IMR-90 (cell line): ENCODE measurements around the gene ZFP2. TPM values are rescaled to one million over a fixed set of nuclear protein-coding genes. Genes with fewer than 3 reads are reported as not detected.

Experiments
- ATAC-seq: fragments of 200-7000 bp; cut with Tn5 transposase; 2 replicates; pipeline ENCODE4 v1.9.1; 2020; ENCODE audit warnings: low read depth, mild to moderate bottlenecking, moderate library complexity
- BruUV-seq: library from RNA; stranded (reverse); fragments of 400-500 nt; replicated peaks from 2 replicates; lab custom pipeline; 2021; lab: Mats Ljungman, UMichigan
- CTCF ChIA-PET: fragments of 300-600 bp; formaldehyde crosslinking; extraction: SDS; loops from one replicate; lab custom pipeline; 2021; ENCODE audit warnings: antibody characterized with exemption; lab: Yijun Ruan, JAX
- POLR2A ChIA-PET: fragments of 300-600 bp; sonication (Branson Sonifier 250); formaldehyde crosslinking; loops from one replicate; lab custom pipeline; 2022; ENCODE audit warnings: antibody characterized with exemption; ENCODE audit not compliant: unreplicated experiment; lab: Charles Lee
- DNase-seq: peaks from one replicate; pipeline ENCODE4 v3.0.0; 2013
- H2AFZ ChIP-seq: replicated peaks from 2 replicates; pipeline ENCODE3; 2013; ENCODE audit warnings: low read length, mild to moderate bottlenecking; ENCODE audit not compliant: poor library complexity
- H2AK5ac ChIP-seq: 2 replicates; pipeline ENCODE4 v1.6.1; 2013; ENCODE audit warnings: low read depth, low read length, inconsistent platforms
- H2AK9ac ChIP-seq: replicated peaks from 2 replicates; pipeline ENCODE3; 2013; ENCODE audit warnings: mild to moderate bottlenecking, low read depth, low read length, moderate library complexity; ENCODE audit not compliant: poor library complexity
- H2BK120ac ChIP-seq: 2 replicates; pipeline ENCODE4 v1.6.1; 2013; ENCODE audit warnings: low read depth, low read length, inconsistent platforms
- H2BK15ac ChIP-seq: 3 replicates; pipeline ENCODE4 v1.6.1; 2013; ENCODE audit warnings: low read depth, low read length, inconsistent platforms
- H2BK20ac ChIP-seq: 2 replicates; pipeline ENCODE4 v1.6.1; 2013; ENCODE audit warnings: low read depth, mild to moderate bottlenecking, inconsistent platforms, low read length, moderate library complexity
- H2BK5ac ChIP-seq: 2 replicates; pipeline ENCODE4 v1.6.1; 2013; ENCODE audit warnings: mild to moderate bottlenecking, low read depth, low read length, inconsistent platforms; ENCODE audit not compliant: poor library complexity, severe bottlenecking
- H3K14ac ChIP-seq: replicated peaks from 2 replicates; pipeline ENCODE4 v1.6.1; 2013; ENCODE audit warnings: low read depth, low read length, inconsistent platforms
- H3K18ac ChIP-seq: 2 replicates; pipeline ENCODE4 v1.6.1; 2013; ENCODE audit warnings: low read depth, low read length, control low read depth
- H3K23ac ChIP-seq: 2 replicates; pipeline ENCODE4 v1.6.1; 2013; ENCODE audit warnings: low read depth, low read length, inconsistent platforms
- H3K27ac ChIP-seq: 2 replicates; pipeline ENCODE4 v1.5.1; 2013; ENCODE audit warnings: mild to moderate bottlenecking, control low read depth, low read length; ENCODE audit not compliant: insufficient read depth
- H3K27me3 ChIP-seq: 2 replicates; pipeline ENCODE4 v1.6.1; 2013; ENCODE audit warnings: low read length; ENCODE audit not compliant: control insufficient read depth, insufficient read depth
- H3K36me3 ChIP-seq: 2 replicates; pipeline ENCODE4 v1.6.1; 2013; ENCODE audit warnings: low read length, mixed read lengths; ENCODE audit not compliant: control insufficient read depth, insufficient read depth
- H3K4ac ChIP-seq: 2 replicates; pipeline ENCODE4 v1.6.1; 2013; ENCODE audit warnings: low read depth, low read length, inconsistent platforms
- H3K4me1 ChIP-seq: 2 replicates; pipeline ENCODE4 v1.6.1; 2013; ENCODE audit warnings: low read length, mixed read lengths; ENCODE audit not compliant: control insufficient read depth, insufficient read depth
- H3K4me2 ChIP-seq: 2 replicates; pipeline ENCODE4 v1.6.1; 2013; ENCODE audit warnings: low read depth, mild to moderate bottlenecking, control low read depth, low read length, moderate library complexity
- H3K4me3 ChIP-seq: 2 replicates; pipeline ENCODE4 v1.5.1; 2013; ENCODE audit warnings: low read depth, mild to moderate bottlenecking, control low read depth, low read length, moderate library complexity; ENCODE audit not compliant: insufficient read depth
- H3K56ac ChIP-seq: 2 replicates; pipeline ENCODE4 v1.6.1; 2013; ENCODE audit warnings: low read length, inconsistent platforms; ENCODE audit not compliant: insufficient read depth; ENCODE audit errors: extremely low read depth
- H3K79me1 ChIP-seq, 2 experiments: 2 replicates each; pipeline ENCODE4 v1.6.1; 2013; ENCODE audit warnings: low read length in 2 of 2, inconsistent platforms in 1 of 2, low read depth in 1 of 2
- H3K9ac ChIP-seq: 2 replicates; pipeline ENCODE4 v1.6.1; 2013; ENCODE audit warnings: low read depth, low read length, control low read depth
- H3K9me1 ChIP-seq: 2 replicates; pipeline ENCODE4 v1.6.1; 2013; ENCODE audit warnings: low read length, inconsistent platforms; ENCODE audit not compliant: insufficient read depth
- H3K9me3 ChIP-seq: 2 replicates; pipeline ENCODE4 v1.6.1; 2013; ENCODE audit warnings: low read length; ENCODE audit not compliant: control insufficient read depth, insufficient read depth
- H4K20me1 ChIP-seq: 2 replicates; pipeline ENCODE4 v1.6.1; 2013; ENCODE audit warnings: low read length, inconsistent platforms; ENCODE audit not compliant: insufficient read depth
- H4K5ac ChIP-seq: 2 replicates; pipeline ENCODE4 v1.6.1; 2013; ENCODE audit warnings: mild to moderate bottlenecking, low read depth, low read length, control low read depth
- H4K8ac ChIP-seq, 2 experiments: 2 replicates each; pipeline ENCODE4 v1.6.1; 2013; ENCODE audit warnings: low read depth in 2 of 2, low read length in 2 of 2, control low read depth in 1 of 2, inconsistent platforms in 1 of 2
- H4K91ac ChIP-seq: 2 replicates; pipeline ENCODE4 v1.6.1; 2013; ENCODE audit warnings: low read depth, low read length, inconsistent platforms; ENCODE audit not compliant: insufficient read depth
- BHLHE40 ChIP-seq: fragments of 150-350 bp; IDR thresholded peaks from 2 replicates; pipeline ENCODE4 v1.6.1; 2016; ENCODE audit warnings: mild to moderate bottlenecking, low read depth, low read length
- CHD1 ChIP-seq: IDR thresholded peaks from 2 replicates; pipeline ENCODE4 v1.6.1; 2012; ENCODE audit warnings: low read depth, low read length, improper control_type of control experiment
- ELK1 ChIP-seq: fragments of 150-350 bp; IDR thresholded peaks from 2 replicates; pipeline ENCODE4 v1.6.1; 2016; ENCODE audit warnings: low read depth, mild to moderate bottlenecking, low read length, moderate library complexity, borderline replicate concordance
- MAZ ChIP-seq: IDR thresholded peaks from 2 replicates; pipeline ENCODE4 v1.6.1; 2012; ENCODE audit warnings: low read depth, mild to moderate bottlenecking, low read length, improper control_type of control experiment, moderate library complexity, borderline replicate concordance
- MXI1 ChIP-seq: IDR thresholded peaks from 2 replicates; pipeline ENCODE4 v1.6.1; 2012; ENCODE audit warnings: low read depth, mild to moderate bottlenecking, low read length, moderate library complexity, borderline replicate concordance
- POLR2A ChIP-seq: IDR thresholded peaks from 2 replicates; pipeline ENCODE4 v1.6.1; 2012; ENCODE audit warnings: mild to moderate bottlenecking, low read depth, low read length
- RCOR1 ChIP-seq: IDR thresholded peaks from 2 replicates; pipeline ENCODE4 v1.6.1; 2012; ENCODE audit warnings: mild to moderate bottlenecking, low read length, improper control_type of control experiment; ENCODE audit not compliant: insufficient replicate concordance
- RFX5 ChIP-seq: IDR thresholded peaks from 2 replicates; pipeline ENCODE4 v1.8.0; 2012; ENCODE audit warnings: low read depth, mild to moderate bottlenecking, low read length, moderate library complexity
- SMC3 ChIP-seq: fragments of 150-350 bp; IDR thresholded peaks from 2 replicates; pipeline ENCODE4 v1.6.1; 2016; ENCODE audit warnings: low read depth, mild to moderate bottlenecking, antibody characterized with exemption, low read length, moderate library complexity
- WGBS, 2 experiments: methylation state at CpG; one replicate each; pipeline versions ENCODE4 v1.1.5 to v1.1.7; 2013; ENCODE audit warnings: missing lambda C conversion rate in 2 of 2; ENCODE audit not compliant: insufficient read length in 1 of 2; ENCODE audit errors: extremely low coverage in 2 of 2; 5-methylcytosine and 5-hydroxymethylcytosine counted together
- dilution Hi-C: fragments of 300-500 bp; cut with HindIII; formaldehyde crosslinking; loops from one replicate; pipeline ENCODE4 v1.14.3; 2018; ENCODE audit warnings: low sequenced_read_pairs; ENCODE audit not compliant: unreplicated experiment
- in situ Hi-C: fragments of 300-500 bp; cut with MboI; formaldehyde crosslinking; loops from 3 replicates; pipeline ENCODE4 v1.14.3; 2019; ENCODE audit warnings: low sequenced_read_pairs, inconsistent platforms, mixed read lengths
- intact Hi-C: fragments of 100-400 bp; cut with micrococcal nuclease; formaldehyde crosslinking; loops from 2 replicates; pipeline ENCODE4 v1.10.0; 2022
- polyA plus RNA-seq, 3 experiments: library from polyadenylated mRNA; depleted of rRNA; stranded (reverse); fragments of >200 nt; gene quantifications; 2 replicates each; pipeline ENCODE4 v1.2.3, GENCODE V29; 2012; ENCODE audit warnings: low replicate concordance in 1 of 3
- total RNA-seq: library from RNA; depleted of rRNA; stranded (reverse); fragments of >200 nt; gene quantifications from 2 replicates; pipeline ENCODE4 v1.2.3, GENCODE V29; 2012; rRNA removed

The ZFP2 gene
- total and polyA plus RNA-seq, 2 of the 4 experiments (the other 2 are of a cell fraction): 0.18 to 0.19 TPM

GRCh38 chr5:178981381-178981780 lies 85.7 kb downstream of the ZFP2 start:
- H3K4me3 ChIP-seq: no peak overlapping the region
- H3K27me3 ChIP-seq: no peaks in the 10 kb centered on the region
- 58% methylated on average over 2 of the region's 15 CpGs; no CpG with 5 or more reads in 1 of the 2 experiments for WGBS, 2 experiments
- H4K20me1 ChIP-seq: no peaks in the 10 kb centered on the region
- TF ChIP-seq POLR2A (no peak), CHD1 (no peak), SMC3 (no peak), MXI1 (no peak), ELK1 (no peak), RCOR1 (no peak), MAZ (no peak), RFX5 (no peak), BHLHE40 (no peak)
- no peak overlapping the region for H2BK20ac ChIP-seq
- no peak overlapping the region for H4K8ac ChIP-seq
- H3K27ac ChIP-seq: no peak overlapping the region
- no peak overlapping the region for H2BK120ac ChIP-seq
- H3K4ac ChIP-seq: no peak overlapping the region
- no peaks in the 10 kb centered on the region for H3K4me1 ChIP-seq
- ChIA-PET POLR2A (no interaction called here), CTCF (no interaction called here)
- H3K56ac ChIP-seq: no peak overlapping the region
- no peak overlapping the region for H2AK9ac ChIP-seq
- peaks cover 62% of the 10 kb centered on the region for H3K9me3 ChIP-seq
- H2BK15ac ChIP-seq: no peak overlapping the region
- intact Hi-C loops: no loop called here
- H3K4me2 ChIP-seq: no peak overlapping the region
- no peaks in the 10 kb centered on the region for H3K79me1 ChIP-seq
- H4K5ac ChIP-seq: no peak overlapping the region
- no peak overlapping the region for H3K18ac ChIP-seq
- no peak for ATAC-seq
- H3K9me1 ChIP-seq: no peaks in the 10 kb centered on the region
- H4K91ac ChIP-seq: no peak overlapping the region
- H2AFZ ChIP-seq: peak overlapping the region; percentile 21
- H2BK5ac ChIP-seq: no peak overlapping the region
- no peak overlapping the region for H3K9ac ChIP-seq
- dilution Hi-C loops: no loop called here
- H3K14ac ChIP-seq: no peak overlapping the region
- BruUV-seq: no TSS peak
- no peak for DNase-seq
- in situ Hi-C loops: no loop called here
- no peak overlapping the region for H3K23ac ChIP-seq
- no peak overlapping the region for H2AK5ac ChIP-seq
- H3K36me3 ChIP-seq: no peaks in the 10 kb centered on the region

Other genes starting within 250 kb of the ZFP2 start
- 3.9 and 5.3 TPM in 2 replicates for gene ZNF354A, start 165.3 kb upstream of the ZFP2 start, total RNA-seq
- 3.7 and 4.2 TPM in 2 replicates for gene ZNF354A, start 165.3 kb upstream of the ZFP2 start, polyA plus RNA-seq (2012; rRNA removed)
- gene ZNF354B, start 36.0 kb upstream of the ZFP2 start, total RNA-seq: 5.0 TPM in 2 replicates
- gene ZNF354B, start 36.0 kb upstream of the ZFP2 start, polyA plus RNA-seq (2012; rRNA removed): 4.7 and 6.7 TPM in 2 replicates
- under 0.01 and 0.18 TPM in 2 replicates for gene ZNF454, start 45.3 kb downstream of the ZFP2 start, total RNA-seq
- gene ZNF454, start 45.3 kb downstream of the ZFP2 start, polyA plus RNA-seq (2012; rRNA removed): 0.07 and 0.12 TPM in 2 replicates
- gene GRM6, start 99.4 kb downstream of the ZFP2 start, total RNA-seq: not detected in 2 replicates
- gene GRM6, start 99.4 kb downstream of the ZFP2 start, polyA plus RNA-seq (2012; rRNA removed): not detected in 2 replicates
- gene ZNF879, start 127.9 kb downstream of the ZFP2 start, total RNA-seq: 3.3 and 3.4 TPM in 2 replicates
- 0.89 and 1.4 TPM in 2 replicates for gene ZNF879, start 127.9 kb downstream of the ZFP2 start, polyA plus RNA-seq (2012; rRNA removed)
- gene ZNF354C, start 164.5 kb downstream of the ZFP2 start, total RNA-seq: 5.6 and 7.2 TPM in 2 replicates
- 1.5 and 1.9 TPM in 2 replicates for gene ZNF354C, start 164.5 kb downstream of the ZFP2 start, polyA plus RNA-seq (2012; rRNA removed)